Stomach (tissue), 9 donors: Measurements from ENCODE around the gene TBCE. TPM values are rescaled to one million over a fixed set of nuclear protein-coding genes. Genes with fewer than 3 reads are reported as not detected.

ENCODE experiments used
- DNase-seq, 2 donors: peaks; one replicate each; pipeline versions ENCODE4 v3.0.0 to v3.0.0-alpha.2; 2013 to 2019
- H3K27ac ChIP-seq, 5 donors: fragments of 200-600 bp in 4 of 5; sonication (generic) in 4 of 5; one replicate each; pipeline ENCODE4 v1.5.1; 2013 to 2019; ENCODE audit warnings: mild to moderate bottlenecking in 1 of 5, moderate library complexity in 1 of 5
- H3K27me3 ChIP-seq, 3 donors: fragments of 200-600 bp; sonication (generic); one replicate each; pipeline ENCODE4 v1.5.1; 2017 to 2019; ENCODE audit warnings: mixed run types in 1 of 3
- H3K36me3 ChIP-seq, 4 donors: fragments of 200-600 bp; sonication (generic); 1 replicate in 3 of 4; 2 replicates in 1 of 4; pipeline ENCODE4 v1.5.1; 2016 to 2019
- H3K4me1 ChIP-seq, 4 donors: fragments of 200-600 bp; sonication (generic); one replicate each; pipeline ENCODE4 v1.5.1; 2016 to 2019
- H3K4me3 ChIP-seq, 4 donors: fragments of 200-600 bp; sonication (generic) in 3 of 4; one replicate each; pipeline ENCODE4 v1.5.1; 2016 to 2019; ENCODE audit warnings: mild to moderate bottlenecking in 1 of 4
- H3K9me3 ChIP-seq, 4 donors: fragments of 200-600 bp; sonication (generic); one replicate each; pipeline ENCODE4 v1.5.1; 2016 to 2019
- CTCF ChIP-seq, 7 experiments: fragments of 450-650 bp in 4 of 7; fragments of 200-600 bp in 3 of 7; sonication (generic) in 3 of 7; IDR thresholded peaks; one replicate each; pipeline ENCODE4 v1.5.1; 2016 to 2019; ENCODE audit warnings: antibody characterized with exemption in 7 of 7, control low read depth in 2 of 7, mild to moderate bottlenecking in 1 of 7
- EP300 ChIP-seq: sonication (generic); formaldehyde crosslinking; IDR thresholded peaks from one replicate; pipeline ENCODE4 v1.6.1; 2017; ENCODE audit warnings: antibody characterized with exemption
- POLR2A ChIP-seq, 4 donors: fragments of 450-650 bp; IDR thresholded peaks; one replicate each; pipeline ENCODE4 v1.6.1; 2016; ENCODE audit warnings: antibody characterized with exemption in 4 of 4, control low read depth in 2 of 4, mild to moderate bottlenecking in 1 of 4, moderate library complexity in 1 of 4
- POLR2AphosphoS5 ChIP-seq, 3 donors: sonication (generic); formaldehyde crosslinking; IDR thresholded peaks; one replicate each; pipeline ENCODE4 v1.6.1; 2016; ENCODE audit warnings: antibody characterized with exemption in 3 of 3
- WGBS, 5 donors: extraction: QIAGEN DNeasy Blood & Tissue Kit in 3 of 5; methylation state at CpG; one replicate each; pipeline versions ENCODE4 v1.1.5 to v1.1.7; 2013 to 2018; 5-methylcytosine and 5-hydroxymethylcytosine counted together
- intact Hi-C: fragments of 100-400 bp; cut with DNase I; formaldehyde crosslinking; loops from one replicate; pipeline ENCODE4 v1.15.1; 2023; ENCODE audit warnings: low total_unique reads
- polyA plus RNA-seq, 3 donors: library from polyadenylated mRNA; stranded (reverse); fragments of 200-250 nt; gene quantifications; one replicate each; pipeline ENCODE4 v1.2.3, GENCODE V29; 2013
- total RNA-seq, 5 donors: library from RNA; depleted of rRNA; stranded (reverse); fragments of >200 nt; gene quantifications; one replicate each; pipeline versions ENCODE4 v1.1.0 to v1.2.3, GENCODE V29; 2014 to 2016
- donor health status: healthy with polysubstance abuse.
- donor health status: Bipolar disorder and iron deficiency.
- donor health status: healthy.

The TBCE gene
- total and polyA plus RNA-seq, 8 donors, result 7.1 to 43.7 (median 23.8) TPM

GRCh38 chr1:235330918-235331285, 36.3 kb upstream of the TBCE start:
- Histone ChIP-seq H3K27me3 (no peaks in the 10 kb centered on the region), H3K27ac (peak overlapping the region in 3 of 5 donors; percentile 40 to 99 (median 97)), H3K4me1 (peaks cover 31 to 66% (median 47%) of the 10 kb centered on the region in 4 donors), H3K36me3 (peaks cover 0 to 8% (median 7%) of the 10 kb centered on the region in 4 donors), H3K9me3 (no peaks in the 10 kb centered on the region), H3K4me3 (peak overlapping the region in 1 of 4 donors; percentile 95)
- TF ChIP-seq CTCF (IDR thresholded peaks at IDR 0.05) (no peak), POLR2AphosphoS5 (IDR thresholded peaks at IDR 0.05) (no peak), EP300 (no peak), POLR2A (IDR thresholded peaks at IDR 0.05) (no peak)
- DNase-seq, result no peak
- intact Hi-C loops, result no loop called here
- WGBS, 5 donors, result 58 to 70% (median 68%) methylated on average over 5 of the region's 5 CpGs

GRCh38 chr1:235331401-235331800, 35.8 kb upstream of the TBCE start:
- no peak for DNase-seq

GRCh38 chr1:235336903-235337302, 30.3 kb upstream of the TBCE start:
- no peak overlapping the region for H3K4me3 ChIP-seq
- H3K27ac ChIP-seq, result peak overlapping the region in 4 of 5 donors; percentile 29 to 69 (median 34)

More at GRCh38 chr1:235331401-235331800, 35.8 kb upstream of the TBCE start:
- intact Hi-C loops, result no loop called here
- Histone ChIP-seq H3K27me3 (no peaks in the 10 kb centered on the region), H3K27ac (peak overlapping the region in 1 of 5 donors; percentile 40), H3K9me3 (no peaks in the 10 kb centered on the region), H3K36me3 (peaks cover 0 to 13% (median 12%) of the 10 kb centered on the region in 4 donors), H3K4me3 (no peak overlapping the region), H3K4me1 (peaks cover 26 to 66% (median 45%) of the 10 kb centered on the region in 4 donors)
- WGBS, 5 donors, result 18 to 33% (median 25%) methylated on average over 3 of the region's 3 CpGs
- TF ChIP-seq CTCF (IDR thresholded peaks at IDR 0.05) (no peak), EP300 (no peak), POLR2A (IDR thresholded peaks at IDR 0.05) (no peak), POLR2AphosphoS5 (IDR thresholded peaks at IDR 0.05) (no peak)

GRCh38 chr1:235339746-235340145, 27.5 kb upstream of the TBCE start:
- Histone ChIP-seq H3K9me3 (no peaks in the 10 kb centered on the region), H3K27ac (no peak overlapping the region), H3K4me3 (no peak overlapping the region), H3K4me1 (peaks cover 0 to 21% (median 9%) of the 10 kb centered on the region in 4 donors), H3K36me3 (peaks cover 0 to 73% (median 71%) of the 10 kb centered on the region in 4 donors), H3K27me3 (no peaks in the 10 kb centered on the region)
- 75 to 84% (median 83%) methylated on average over 8 of the region's 8 CpGs for WGBS, 5 donors
- intact Hi-C loops, result no loop called here
- TF ChIP-seq CTCF (IDR thresholded peaks at IDR 0.05) (no peak), POLR2AphosphoS5 (IDR thresholded peaks at IDR 0.05) (no peak), EP300 (no peak), POLR2A (IDR thresholded peaks at IDR 0.05) (no peak)
- DNase-seq, result no peak

More at GRCh38 chr1:235336903-235337302, 30.3 kb upstream of the TBCE start:
- peak; percentile 35 to 79 for DNase-seq
- H3K9me3 ChIP-seq, result no peaks in the 10 kb centered on the region
- intact Hi-C loops, result no loop called here
- WGBS, 5 donors, result 51 to 62% (median 58%) methylated on average over 4 of the region's 4 CpGs
- H3K27me3 ChIP-seq, result no peaks in the 10 kb centered on the region
- peaks cover 0 to 54% (median 51%) of the 10 kb centered on the region in 4 donors for H3K36me3 ChIP-seq
- peaks cover 6 to 42% (median 26%) of the 10 kb centered on the region in 4 donors for H3K4me1 ChIP-seq
- no peak for TF ChIP-seq POLR2A (IDR thresholded peaks at IDR 0.05)
- TF ChIP-seq CTCF (IDR thresholded peaks at IDR 0.05), result no peak
- TF ChIP-seq EP300, result no peak
- peak in 1 of 3 donors; percentile 76 for TF ChIP-seq POLR2AphosphoS5 (IDR thresholded peaks at IDR 0.05)
